Caco-2 (cell line): ENCODE data around the gene SP140L. TPM values are rescaled to one million over a fixed set of nuclear protein-coding genes. Genes with fewer than 3 reads are reported as not detected.

Experiments
- BruUV-seq: library from RNA; stranded (reverse); fragments of 400-500 nt; replicated peaks from 2 replicates; lab custom pipeline; 2021; lab: Mats Ljungman, UMichigan
- CTCF ChIA-PET: fragments of 300-600 bp; sonication (Branson Sonifier 250); formaldehyde crosslinking; loops from one replicate; lab custom pipeline; 2022; ENCODE audit warnings: antibody characterized with exemption; lab: Charles Lee
- POLR2A ChIA-PET: fragments of 300-600 bp; sonication (Branson Sonifier 250); formaldehyde crosslinking; loops from one replicate; lab custom pipeline; 2022; ENCODE audit warnings: antibody characterized with exemption; lab: Charles Lee
- DNase-seq, 2 experiments: peaks; one replicate each; pipeline versions ENCODE4 v3.0.0 to v3.0.0-alpha.2; 2020 to 2022
- H3K27me3 ChIP-seq: replicated peaks from 2 replicates; pipeline ENCODE4 v1.6.0; 2011; ENCODE audit warnings: low read length; ENCODE audit not compliant: control insufficient read depth, insufficient read depth
- H3K36me3 ChIP-seq: 2 replicates; pipeline ENCODE4 v1.5.1; 2011; ENCODE audit warnings: low read length; ENCODE audit not compliant: control insufficient read depth, insufficient read depth
- H3K4me1 ChIP-seq: fragments of 250-450 bp; sonication (Bioruptor Pico); 2 replicates; pipeline ENCODE4 v1.5.1; 2020; ENCODE audit warnings: mild to moderate bottlenecking
- H3K4me3 ChIP-seq: 2 replicates; pipeline ENCODE4 v1.5.1; 2011; ENCODE audit warnings: low read depth, mild to moderate bottlenecking, control low read depth, low read length
- H3K9me3 ChIP-seq: fragments of 250-450 bp; sonication (Bioruptor Pico); 2 replicates; pipeline ENCODE4 v1.5.1; 2020; ENCODE audit warnings: mild to moderate bottlenecking, moderate library complexity
- H3K27ac Mint-ChIP-seq: one replicate; pipeline ENCODE4 v1.8.0; 2022; ENCODE audit warnings: mixed read lengths; ENCODE audit not compliant: unreplicated experiment
- H3K27me3 Mint-ChIP-seq: one replicate; pipeline ENCODE4 v1.8.0; 2022; ENCODE audit warnings: mixed read lengths; ENCODE audit not compliant: insufficient read depth, unreplicated experiment
- H3K36me3 Mint-ChIP-seq: one replicate; pipeline ENCODE4 v1.8.0; 2022; ENCODE audit warnings: mild to moderate bottlenecking, mixed read lengths; ENCODE audit not compliant: insufficient read depth, unreplicated experiment
- H3K4me1 Mint-ChIP-seq: one replicate; pipeline ENCODE4 v1.8.0; 2022; ENCODE audit warnings: low read depth, mixed read lengths; ENCODE audit not compliant: unreplicated experiment
- H3K4me3 Mint-ChIP-seq: one replicate; pipeline ENCODE4 v1.8.0; 2022; ENCODE audit warnings: mild to moderate bottlenecking, moderate library complexity, mixed read lengths; ENCODE audit not compliant: unreplicated experiment
- H3K9me3 Mint-ChIP-seq: one replicate; pipeline ENCODE4 v1.8.0; 2022; ENCODE audit warnings: mixed read lengths; ENCODE audit not compliant: unreplicated experiment
- intact Hi-C: fragments of 100-400 bp; cut with micrococcal nuclease; formaldehyde crosslinking; loops from one replicate; pipeline ENCODE4 v1.10.0; 2022; ENCODE audit not compliant: unreplicated experiment
- total RNA-seq: library from RNA; stranded (reverse); gene quantifications from 2 replicates; pipeline ENCODE4 v1.2.3, GENCODE V29; 2022
- TF ChIP-seq, protein P1 (sequence below), 2 experiments: fragments of 200-600 bp in 1 of 2; IDR thresholded peaks; 1 replicate in 1 of 2; 2 replicates in 1 of 2; pipeline versions ENCODE4 v1.5.1 to v1.8.0; 2011 to 2022; ENCODE audit warnings: antibody characterized with exemption in 1 of 2, control low read depth in 1 of 2, inconsistent platforms in 1 of 2, low read depth in 1 of 2, low read length in 1 of 2, mild to moderate bottlenecking in 1 of 2, moderate library complexity in 1 of 2; ENCODE audit not compliant: insufficient read depth in 1 of 2, severe bottlenecking in 1 of 2, unreplicated experiment in 1 of 2

SP140L gene
- total RNA-seq, 1 experiment from 2014 or later = not detected

DNA sequence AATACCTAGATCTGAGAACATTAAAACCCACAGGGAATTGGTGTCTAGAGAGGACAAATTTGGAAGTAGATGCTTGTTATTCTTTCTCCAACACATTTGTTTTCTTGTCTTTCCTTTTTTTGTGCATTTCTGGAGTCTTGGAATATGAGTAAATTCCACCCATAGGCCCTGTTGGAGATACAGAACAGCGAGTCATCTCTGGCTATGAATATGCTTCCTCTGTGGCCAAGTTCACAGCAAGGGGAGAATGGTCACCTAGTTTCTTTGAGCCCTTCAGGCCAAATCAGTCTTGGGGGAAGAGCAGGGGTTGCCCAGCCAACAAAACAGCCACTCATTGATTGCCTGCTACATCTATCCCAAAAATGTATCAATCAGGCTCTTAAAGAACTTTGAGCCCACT lies 31.3 kb downstream of the SP140L start:
- no peaks in the 10 kb centered on the region for H3K36me3 Mint-ChIP-seq
- H3K4me3 Mint-ChIP-seq = no peak overlapping the region
- Histone ChIP-seq H3K27me3 (no peaks in the 10 kb centered on the region), H3K4me1 (no peaks in the 10 kb centered on the region), H3K9me3 (no peaks in the 10 kb centered on the region), H3K4me3 (no peak overlapping the region), H3K36me3 (no peaks in the 10 kb centered on the region)
- H3K9me3 Mint-ChIP-seq = no peaks in the 10 kb centered on the region
- TF ChIP-seq, protein P1, sequence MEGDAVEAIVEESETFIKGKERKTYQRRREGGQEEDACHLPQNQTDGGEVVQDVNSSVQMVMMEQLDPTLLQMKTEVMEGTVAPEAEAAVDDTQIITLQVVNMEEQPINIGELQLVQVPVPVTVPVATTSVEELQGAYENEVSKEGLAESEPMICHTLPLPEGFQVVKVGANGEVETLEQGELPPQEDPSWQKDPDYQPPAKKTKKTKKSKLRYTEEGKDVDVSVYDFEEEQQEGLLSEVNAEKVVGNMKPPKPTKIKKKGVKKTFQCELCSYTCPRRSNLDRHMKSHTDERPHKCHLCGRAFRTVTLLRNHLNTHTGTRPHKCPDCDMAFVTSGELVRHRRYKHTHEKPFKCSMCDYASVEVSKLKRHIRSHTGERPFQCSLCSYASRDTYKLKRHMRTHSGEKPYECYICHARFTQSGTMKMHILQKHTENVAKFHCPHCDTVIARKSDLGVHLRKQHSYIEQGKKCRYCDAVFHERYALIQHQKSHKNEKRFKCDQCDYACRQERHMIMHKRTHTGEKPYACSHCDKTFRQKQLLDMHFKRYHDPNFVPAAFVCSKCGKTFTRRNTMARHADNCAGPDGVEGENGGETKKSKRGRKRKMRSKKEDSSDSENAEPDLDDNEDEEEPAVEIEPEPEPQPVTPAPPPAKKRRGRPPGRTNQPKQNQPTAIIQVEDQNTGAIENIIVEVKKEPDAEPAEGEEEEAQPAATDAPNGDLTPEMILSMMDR (IDR thresholded peaks at IDR 0.05; ENCODE audit: insufficient read depth in 1 of 2, low read depth in 1 of 2, low read length in 1 of 2, severe bottlenecking in 1 of 2, unreplicated experiment in 1 of 2) = no peak
- CTCF ChIA-PET = no interaction called here
- BruUV-seq = no TSS peak
- peaks cover 5% of the 10 kb centered on the region for H3K27me3 Mint-ChIP-seq
- H3K27ac Mint-ChIP-seq = no peak overlapping the region
- POLR2A ChIA-PET = no interaction called here
- no peaks in the 10 kb centered on the region for H3K4me1 Mint-ChIP-seq
- intact Hi-C loops = no loop called here
- no peak for DNase-seq

DNA sequence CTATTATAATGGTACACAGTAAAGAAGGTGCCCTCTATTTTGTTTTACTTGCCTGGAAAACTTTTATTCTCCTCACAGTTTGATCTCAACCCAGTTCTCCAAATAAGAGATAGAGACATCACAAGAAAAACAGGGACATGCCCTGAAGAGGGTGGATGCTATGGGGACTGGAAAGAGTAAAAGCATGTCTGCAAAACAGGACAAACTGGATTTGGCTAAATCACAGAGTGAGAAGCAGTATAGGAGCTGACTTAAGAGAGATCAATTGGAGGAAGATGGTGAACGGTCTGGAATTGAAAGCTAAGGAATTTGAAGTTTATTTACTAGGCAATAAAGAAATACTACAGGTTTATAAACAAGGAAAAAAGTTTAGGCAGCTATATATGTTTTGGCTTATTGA lies 33.0 kb downstream of the SP140L start:
- H3K4me3 Mint-ChIP-seq = no peak overlapping the region
- intact Hi-C loops = no loop called here
- TF ChIP-seq, protein P1 (IDR thresholded peaks at IDR 0.05; ENCODE audit: insufficient read depth in 1 of 2, low read depth in 1 of 2, low read length in 1 of 2, severe bottlenecking in 1 of 2, unreplicated experiment in 1 of 2) = no peak
- H3K4me3 ChIP-seq = no peak overlapping the region
- H3K4me1 Mint-ChIP-seq = no peaks in the 10 kb centered on the region
- no peaks in the 10 kb centered on the region for H3K4me1 ChIP-seq
- H3K36me3 Mint-ChIP-seq = no peaks in the 10 kb centered on the region
- H3K9me3 Mint-ChIP-seq = no peaks in the 10 kb centered on the region
- peaks cover 2% of the 10 kb centered on the region for H3K27me3 Mint-ChIP-seq
- ChIA-PET POLR2A (no interaction called here), CTCF (no interaction called here)
- no peaks in the 10 kb centered on the region for H3K27me3 ChIP-seq
- no peak overlapping the region for H3K27ac Mint-ChIP-seq
- BruUV-seq = no TSS peak
- H3K9me3 ChIP-seq = no peaks in the 10 kb centered on the region
- no peaks in the 10 kb centered on the region for H3K36me3 ChIP-seq
- DNase-seq = no peak

DNA sequence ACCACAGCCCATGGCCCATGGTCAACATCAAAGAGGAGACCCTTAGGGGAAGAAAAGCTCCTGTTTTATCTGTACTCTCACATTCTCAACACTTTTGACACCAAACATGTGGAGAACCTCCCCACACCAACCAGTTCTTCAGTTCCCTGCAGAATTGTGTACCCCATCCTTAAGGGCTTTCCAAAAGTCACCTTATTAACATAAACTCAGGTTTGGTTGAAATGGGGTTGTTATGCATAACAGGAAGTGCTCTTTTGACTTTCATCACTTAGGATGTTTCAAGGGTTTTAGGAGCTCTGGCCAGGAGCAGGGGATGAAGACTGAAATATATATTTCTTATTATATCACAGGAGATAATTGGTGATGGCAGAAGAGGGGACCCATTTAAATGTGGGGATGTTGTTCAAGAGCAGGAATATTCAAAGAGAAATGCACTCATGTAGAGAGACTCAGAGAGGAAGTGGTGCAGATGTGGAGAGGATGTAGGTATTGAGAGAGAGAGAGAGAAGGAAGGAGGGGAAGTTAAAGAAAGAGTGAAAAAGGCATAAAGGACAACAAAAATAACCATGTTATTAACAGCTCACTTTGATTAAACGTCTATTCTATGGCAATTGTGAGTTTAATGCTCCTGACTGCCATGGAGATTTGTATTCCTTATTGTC lies 35.2 kb downstream of the SP140L start:
- BruUV-seq = no TSS peak
- intact Hi-C loops = no loop called here
- Histone ChIP-seq H3K4me3 (no peak overlapping the region), H3K9me3 (no peaks in the 10 kb centered on the region), H3K4me1 (no peaks in the 10 kb centered on the region), H3K36me3 (no peaks in the 10 kb centered on the region), H3K27me3 (no peaks in the 10 kb centered on the region)
- DNase-seq = no peak
- CTCF ChIA-PET = no interaction called here
- Mint-ChIP-seq H3K36me3 (no peaks in the 10 kb centered on the region), H3K4me3 (no peak overlapping the region), H3K27ac (no peak overlapping the region), H3K27me3 (peaks cover 4% of the 10 kb centered on the region), H3K9me3 (no peaks in the 10 kb centered on the region), H3K4me1 (no peaks in the 10 kb centered on the region)
- TF ChIP-seq, protein P1 (IDR thresholded peaks at IDR 0.05; ENCODE audit: insufficient read depth in 1 of 2, low read depth in 1 of 2, low read length in 1 of 2, severe bottlenecking in 1 of 2, unreplicated experiment in 1 of 2) = no peak
- POLR2A ChIA-PET = no interaction called here
